ENCODE measurements around the gene RAB36.

The RAB36 gene

GRCh38 chr22:23168391-23169042 is 23.2 kb downstream of the RAB36 start:
- Histone ChIP-seq H2BK15ac (ENCODE audit: low read length) (peak overlapping the region; percentile 83), H3K4ac (ENCODE audit: low read length) (no peak overlapping the region), H3K27me3 (ENCODE audit: control insufficient read depth in 3 of 3, insufficient read depth in 3 of 3, low read depth in 1 of 3, low read length in 3 of 3) (no peaks in the 10 kb centered on the region), H2BK5ac (ENCODE audit: low read length) (peak overlapping the region; percentile 32), H3K36me3 (replicated peaks in 1 of 2; ENCODE audit: control insufficient read depth in 2 of 2, insufficient read depth in 2 of 2, low read length in 2 of 2) (peaks cover 0 to 2% of the 10 kb centered on the region in 2 donors), H3K9me3 (replicated peaks in 1 of 2; ENCODE audit: control insufficient read depth in 2 of 2, insufficient read depth in 1 of 2, low read depth in 1 of 2, low read length in 2 of 2) (no peaks in the 10 kb centered on the region), H3K14ac (ENCODE audit: low read length) (no peak overlapping the region), H2AK5ac (ENCODE audit: low read depth, low read length) (peak overlapping the region; percentile 96), H3K18ac (ENCODE audit: low read length) (peak overlapping the region; percentile 70), H3K4me3 (ENCODE audit: low read length in 2 of 2) (no peak overlapping the region), H3K27ac (replicated peaks; ENCODE audit: low read length) (no peak overlapping the region), H2BK120ac (ENCODE audit: low read depth, low read length) (peak overlapping the region; percentile 88), H3K23ac (ENCODE audit: low read depth, low read length, poor library complexity) (peak overlapping the region; percentile 90), H3K4me1 (ENCODE audit: control insufficient read depth in 2 of 2, insufficient read depth in 1 of 2, low read depth in 1 of 2, low read length in 2 of 2) (peaks cover 8 to 13% of the 10 kb centered on the region in 2 donors), H3K4me2 (ENCODE audit: insufficient read depth, low read length, poor library complexity, severe bottlenecking) (no peak overlapping the region), H4K91ac (ENCODE audit: low read depth, low read length, poor library complexity) (peak overlapping the region; percentile 82), H3K79me1 (ENCODE audit: low read depth, low read length) (peaks cover 2% of the 10 kb centered on the region), H3K9ac (ENCODE audit: low read depth, low read length, poor library complexity) (peak overlapping the region; percentile 63), H2BK12ac (ENCODE audit: low read length) (peak overlapping the region; percentile 86), H2AFZ (ENCODE audit: low read length) (no peak overlapping the region), H4K8ac (ENCODE audit: low read depth, low read length) (peak overlapping the region; percentile 74)
- DNase-seq (ENCODE audit: low spot score), result no peak
- no CpG with 5 or more reads among the region's 9 CpGs for WGBS, 2 donors (ENCODE audit: extremely low coverage in 2 of 2, insufficient read length in 2 of 2, insufficient replicate concordance in 1 of 2)

GRCh38 chr22:23169043-23169406 is 23.7 kb downstream of the RAB36 start:
- no peaks in the 10 kb centered on the region for H3K9me3 ChIP-seq (replicated peaks in 1 of 2; ENCODE audit: control insufficient read depth in 2 of 2, insufficient read depth in 1 of 2, low read depth in 1 of 2, low read length in 2 of 2)
- no peak overlapping the region for H3K4ac ChIP-seq (ENCODE audit: low read length)
- no peaks in the 10 kb centered on the region for H3K27me3 ChIP-seq (ENCODE audit: control insufficient read depth in 3 of 3, insufficient read depth in 3 of 3, low read depth in 1 of 3, low read length in 3 of 3)
- H2BK120ac ChIP-seq (ENCODE audit: low read depth, low read length), result no peak overlapping the region
- no peak overlapping the region for H2AK5ac ChIP-seq (ENCODE audit: low read depth, low read length)
- no peak overlapping the region for H3K4me3 ChIP-seq (ENCODE audit: low read length in 2 of 2)
- no peak overlapping the region for H4K8ac ChIP-seq (ENCODE audit: low read depth, low read length)
- H3K36me3 ChIP-seq (replicated peaks in 1 of 2; ENCODE audit: control insufficient read depth in 2 of 2, insufficient read depth in 2 of 2, low read length in 2 of 2), result peaks cover 0 to 2% of the 10 kb centered on the region in 2 donors
- no peak overlapping the region for H2BK15ac ChIP-seq (ENCODE audit: low read length)
- no peak overlapping the region for H2BK5ac ChIP-seq (ENCODE audit: low read length)
- no peak overlapping the region for H3K4me2 ChIP-seq (ENCODE audit: insufficient read depth, low read length, poor library complexity, severe bottlenecking)
- H3K27ac ChIP-seq (replicated peaks; ENCODE audit: low read length), result no peak overlapping the region
- H3K14ac ChIP-seq (ENCODE audit: low read length), result no peak overlapping the region
- no CpG with 5 or more reads among the region's 4 CpGs for WGBS, 2 donors (ENCODE audit: extremely low coverage in 2 of 2, insufficient read length in 2 of 2, insufficient replicate concordance in 1 of 2)
- no peak for DNase-seq (ENCODE audit: low spot score)
- H2BK12ac ChIP-seq (ENCODE audit: low read length), result no peak overlapping the region
- H3K9ac ChIP-seq (ENCODE audit: low read depth, low read length, poor library complexity), result no peak overlapping the region
- H3K4me1 ChIP-seq (ENCODE audit: control insufficient read depth in 2 of 2, insufficient read depth in 1 of 2, low read depth in 1 of 2, low read length in 2 of 2), result peaks cover 9 to 13% of the 10 kb centered on the region in 2 donors
- H3K18ac ChIP-seq (ENCODE audit: low read length), result no peak overlapping the region
- H2AFZ ChIP-seq (ENCODE audit: low read length), result no peak overlapping the region
- H3K23ac ChIP-seq (ENCODE audit: low read depth, low read length, poor library complexity), result peak overlapping the region; percentile 90
- H4K91ac ChIP-seq (ENCODE audit: low read depth, low read length, poor library complexity), result no peak overlapping the region
- peaks cover 2% of the 10 kb centered on the region for H3K79me1 ChIP-seq (ENCODE audit: low read depth, low read length)

DNA sequence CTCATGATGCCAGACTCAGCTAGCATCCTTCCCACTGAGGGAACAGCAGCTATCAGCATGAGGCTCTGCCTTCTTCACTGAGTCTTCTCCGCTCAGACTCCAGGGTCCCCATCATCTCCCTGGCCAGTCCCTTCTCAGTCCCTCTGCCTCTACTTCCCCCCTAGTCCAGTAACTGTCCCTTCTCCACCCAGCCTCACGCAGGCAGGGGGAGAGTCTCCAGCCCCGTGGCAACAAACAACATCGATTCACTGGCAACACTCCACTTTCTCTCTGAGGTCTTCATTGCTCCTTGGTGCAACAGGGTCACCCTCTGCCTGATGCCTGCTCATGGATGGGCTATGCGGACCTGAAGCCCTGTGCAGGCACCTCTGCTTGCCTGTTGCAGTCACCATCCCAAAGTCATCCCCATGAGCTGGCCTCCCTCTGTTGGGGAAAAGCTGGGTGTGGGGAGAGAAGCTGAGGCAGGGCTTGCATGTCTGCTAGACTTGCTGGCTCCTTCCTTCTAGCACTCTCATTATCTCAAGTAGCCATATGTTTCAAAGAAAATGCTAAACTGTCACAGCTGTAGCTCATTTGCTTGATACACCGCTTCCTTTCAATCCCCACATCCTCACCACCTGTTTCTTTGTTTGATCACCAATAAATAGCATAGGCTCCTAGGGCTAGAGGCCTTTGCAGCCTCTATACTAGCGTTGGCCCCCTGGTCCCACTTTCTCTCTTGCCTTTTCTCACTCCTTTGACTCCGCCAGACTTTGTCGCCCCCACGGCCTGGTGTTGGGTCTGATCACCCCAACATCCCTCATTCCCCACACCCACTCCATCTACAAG is 30.8 kb downstream of the RAB36 start:
- Histone ChIP-seq H2AK5ac (ENCODE audit: low read depth, low read length) (no peak overlapping the region), H2BK120ac (ENCODE audit: low read depth, low read length) (no peak overlapping the region)

GRCh38 chr22:23176645-23177027 is 31.4 kb downstream of the RAB36 start:
- Histone ChIP-seq H3K36me3 (replicated peaks in 1 of 2; ENCODE audit: control insufficient read depth in 2 of 2, insufficient read depth in 2 of 2, low read length in 2 of 2) (peaks cover 0 to 4% of the 10 kb centered on the region in 2 donors), H4K91ac (ENCODE audit: low read depth, low read length, poor library complexity) (no peak overlapping the region), H3K14ac (ENCODE audit: low read length) (no peak overlapping the region), H2AFZ (ENCODE audit: low read length) (no peak overlapping the region), H3K4me1 (ENCODE audit: control insufficient read depth in 2 of 2, insufficient read depth in 1 of 2, low read depth in 1 of 2, low read length in 2 of 2) (peaks cover 12 to 22% of the 10 kb centered on the region in 2 donors), H3K4ac (ENCODE audit: low read length) (no peak overlapping the region), H2BK15ac (ENCODE audit: low read length) (no peak overlapping the region), H3K4me3 (ENCODE audit: low read length in 2 of 2) (no peak overlapping the region), H3K9me3 (replicated peaks in 1 of 2; ENCODE audit: control insufficient read depth in 2 of 2, insufficient read depth in 1 of 2, low read depth in 1 of 2, low read length in 2 of 2) (peaks cover 10 to 27% of the 10 kb centered on the region in 2 donors), H3K27me3 (ENCODE audit: control insufficient read depth in 3 of 3, insufficient read depth in 3 of 3, low read depth in 1 of 3, low read length in 3 of 3) (peaks cover 0 to 7% (median 0%) of the 10 kb centered on the region in 3 experiments), H3K18ac (ENCODE audit: low read length) (no peak overlapping the region), H2BK5ac (ENCODE audit: low read length) (no peak overlapping the region), H3K4me2 (ENCODE audit: insufficient read depth, low read length, poor library complexity, severe bottlenecking) (no peak overlapping the region), H3K9ac (ENCODE audit: low read depth, low read length, poor library complexity) (no peak overlapping the region), H3K27ac (replicated peaks; ENCODE audit: low read length) (no peak overlapping the region), H3K79me1 (ENCODE audit: low read depth, low read length) (peaks cover 5% of the 10 kb centered on the region), H2BK12ac (ENCODE audit: low read length) (no peak overlapping the region), H3K23ac (ENCODE audit: low read depth, low read length, poor library complexity) (no peak overlapping the region), H2BK120ac (ENCODE audit: low read depth, low read length) (no peak overlapping the region), H2AK5ac (ENCODE audit: low read depth, low read length) (no peak overlapping the region), H4K8ac (ENCODE audit: low read depth, low read length) (no peak overlapping the region)
- DNase-seq (ENCODE audit: low spot score), result no peak
- WGBS, 2 donors (ENCODE audit: extremely low coverage in 2 of 2, insufficient read length in 2 of 2, insufficient replicate concordance in 1 of 2), result 100% methylated on average over 1 of the region's 9 CpGs; no CpG with 5 or more reads in 1 of the 2 donors

More for the DNA sequence above, 30.8 kb downstream of the RAB36 start:
- peaks cover 2% of the 10 kb centered on the region for H3K79me1 ChIP-seq (ENCODE audit: low read depth, low read length)
- peaks cover 9 to 19% of the 10 kb centered on the region in 2 donors for H3K4me1 ChIP-seq (ENCODE audit: control insufficient read depth in 2 of 2, insufficient read depth in 1 of 2, low read depth in 1 of 2, low read length in 2 of 2)
- H3K27me3 ChIP-seq (ENCODE audit: control insufficient read depth in 3 of 3, insufficient read depth in 3 of 3, low read depth in 1 of 3, low read length in 3 of 3), result peaks cover 0 to 3% (median 0%) of the 10 kb centered on the region in 3 experiments
- H4K91ac ChIP-seq (ENCODE audit: low read depth, low read length, poor library complexity), result no peak overlapping the region
- no peak overlapping the region for H3K4me2 ChIP-seq (ENCODE audit: insufficient read depth, low read length, poor library complexity, severe bottlenecking)
- no peak for DNase-seq (ENCODE audit: low spot score)
- no peak overlapping the region for H3K27ac ChIP-seq (replicated peaks; ENCODE audit: low read length)
- no peak overlapping the region for H3K9ac ChIP-seq (ENCODE audit: low read depth, low read length, poor library complexity)
- no peak overlapping the region for H3K23ac ChIP-seq (ENCODE audit: low read depth, low read length, poor library complexity)
- no peak overlapping the region for H3K4ac ChIP-seq (ENCODE audit: low read length)
- no peak overlapping the region for H2AFZ ChIP-seq (ENCODE audit: low read length)
- no peak overlapping the region for H3K18ac ChIP-seq (ENCODE audit: low read length)
- peaks cover 10 to 24% of the 10 kb centered on the region in 2 donors for H3K9me3 ChIP-seq (replicated peaks in 1 of 2; ENCODE audit: control insufficient read depth in 2 of 2, insufficient read depth in 1 of 2, low read depth in 1 of 2, low read length in 2 of 2)
- no peaks in the 10 kb centered on the region for H3K36me3 ChIP-seq (replicated peaks in 1 of 2; ENCODE audit: control insufficient read depth in 2 of 2, insufficient read depth in 2 of 2, low read length in 2 of 2)
- no peak overlapping the region for H2BK15ac ChIP-seq (ENCODE audit: low read length)
- H3K14ac ChIP-seq (ENCODE audit: low read length), result no peak overlapping the region
- peak overlapping the region; percentile 54 for H2BK5ac ChIP-seq (ENCODE audit: low read length)
- H4K8ac ChIP-seq (ENCODE audit: low read depth, low read length), result no peak overlapping the region
- H2BK12ac ChIP-seq (ENCODE audit: low read length), result no peak overlapping the region
- no CpG with 5 or more reads among the region's 10 CpGs for WGBS, 2 donors (ENCODE audit: extremely low coverage in 2 of 2, insufficient read length in 2 of 2, insufficient replicate concordance in 1 of 2)
- H3K4me3 ChIP-seq (ENCODE audit: low read length in 2 of 2), result no peak overlapping the region
